Fibroblast of skin of scalp (primary cell): Measurements from ENCODE around the gene MRPL41. TPM values are rescaled to one million over a fixed set of nuclear protein-coding genes. Genes with fewer than 3 reads are reported as not detected.
"Not testable (repeated sequence)": the region's sequence is repeated elsewhere in the genome, so short reads cannot be mapped to it uniquely, and the experiment has no call there.

Experiments
- DNase-seq: peaks from one replicate; pipeline ENCODE4 v3.0.0-alpha.2; 2013
- polyA plus RNA-seq, 2 experiments: library from polyadenylated mRNA; unstranded; fragments of 120-200 nt; gene quantifications; one replicate each; pipeline ENCODE4 v1.2.1, GENCODE V29; 2013; ENCODE audit not compliant: insufficient read length in 2 of 2

The MRPL41 gene
- polyA plus RNA-seq (2013, experiment 1 of 2; ENCODE audit: insufficient read length) = 28.4 TPM
- 30.0 TPM for polyA plus RNA-seq (2013, experiment 2 of 2; ENCODE audit: insufficient read length)

DNA sequence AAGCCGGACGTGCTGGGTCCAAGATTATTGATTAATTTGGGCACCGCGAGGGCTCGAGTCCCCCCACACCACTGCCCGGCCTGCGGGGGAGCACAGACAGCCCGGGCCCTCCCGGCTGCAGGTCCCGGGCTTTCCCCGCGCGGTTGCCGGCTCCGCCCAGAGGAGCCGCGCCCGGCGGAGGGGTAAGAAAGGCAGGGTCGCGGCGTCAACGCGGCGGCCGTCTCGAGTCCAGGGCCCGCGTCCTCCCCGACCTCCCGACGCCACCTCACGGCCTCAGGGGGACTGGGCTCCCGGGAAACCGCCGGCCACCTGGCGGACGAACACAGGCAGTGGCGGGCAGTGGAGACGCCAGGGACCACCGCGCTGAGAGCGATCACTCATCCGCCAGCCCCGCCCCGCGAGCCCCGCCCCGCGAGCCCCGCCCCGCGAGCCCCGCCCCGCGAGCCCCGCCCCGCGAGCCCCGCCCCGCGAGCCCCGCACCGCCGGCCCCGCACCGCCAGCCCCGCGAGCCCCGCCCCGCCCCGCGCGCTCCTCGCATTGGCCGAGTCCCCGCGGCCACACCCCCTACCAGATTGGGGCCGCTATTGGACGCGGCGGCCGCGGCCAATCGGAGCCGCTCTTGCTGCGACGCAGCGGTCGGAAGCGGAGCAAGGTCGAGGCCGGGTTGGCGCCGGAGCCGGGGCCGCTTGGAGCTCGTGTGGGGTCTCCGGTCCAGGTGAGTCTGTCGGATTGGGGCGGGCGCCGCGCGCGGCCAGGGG, at the start of gene MRPL41:
TSS of gene MRPL41 (plus strand) at position 616 of the 758 bp plus-strand sequence. CDS start 203 bp downstream, outside the sequence.
- peak; percentile 88 for DNase-seq

DNA sequence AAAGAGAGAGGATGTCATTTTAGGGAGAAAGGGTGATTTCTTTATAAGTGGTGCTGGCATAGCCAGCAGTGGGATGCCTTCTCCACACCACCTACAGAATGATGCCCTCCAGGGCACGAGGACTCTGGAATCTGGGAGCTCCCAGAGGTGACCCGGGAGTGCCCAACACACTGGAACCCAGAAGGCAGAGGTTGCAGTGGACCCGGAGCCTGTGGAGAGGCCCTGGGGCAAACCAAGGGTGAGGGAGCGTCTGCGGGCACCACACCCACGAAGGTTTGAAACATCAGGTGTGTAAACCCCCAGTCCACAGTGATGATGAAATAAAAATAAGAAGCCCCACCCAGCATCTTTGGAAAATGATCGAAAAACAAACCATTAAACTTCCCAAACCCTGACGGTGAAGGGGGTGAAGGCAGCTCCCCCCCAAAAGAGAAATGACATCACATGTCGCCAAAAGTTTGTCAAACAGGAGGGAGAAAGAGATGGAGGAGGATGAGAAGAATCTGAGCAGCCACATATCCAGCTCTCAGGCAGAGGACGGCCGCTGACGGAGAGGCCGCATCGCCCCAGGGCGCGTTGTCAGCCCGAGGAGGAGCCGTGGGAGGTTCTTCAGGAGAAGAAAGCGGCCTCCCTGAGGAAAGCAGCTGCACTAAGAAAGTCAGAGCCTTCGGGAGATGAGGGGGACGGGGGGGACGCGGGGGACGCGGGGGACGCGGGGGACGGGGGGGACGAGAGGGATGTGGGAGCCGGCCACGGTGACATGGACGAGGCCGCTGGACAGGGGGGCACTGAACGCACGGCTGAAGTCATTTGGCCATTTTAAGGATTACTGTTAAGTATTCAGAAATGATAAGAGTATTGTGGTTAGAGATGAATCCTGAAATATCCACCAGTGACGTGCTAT, 49.4 kb upstream of the MRPL41 start:
- DNase-seq = no peak

GRCh38 chr9:137504432-137504777, 47.3 kb upstream of the MRPL41 start:
- DNase-seq = no peak

DNA sequence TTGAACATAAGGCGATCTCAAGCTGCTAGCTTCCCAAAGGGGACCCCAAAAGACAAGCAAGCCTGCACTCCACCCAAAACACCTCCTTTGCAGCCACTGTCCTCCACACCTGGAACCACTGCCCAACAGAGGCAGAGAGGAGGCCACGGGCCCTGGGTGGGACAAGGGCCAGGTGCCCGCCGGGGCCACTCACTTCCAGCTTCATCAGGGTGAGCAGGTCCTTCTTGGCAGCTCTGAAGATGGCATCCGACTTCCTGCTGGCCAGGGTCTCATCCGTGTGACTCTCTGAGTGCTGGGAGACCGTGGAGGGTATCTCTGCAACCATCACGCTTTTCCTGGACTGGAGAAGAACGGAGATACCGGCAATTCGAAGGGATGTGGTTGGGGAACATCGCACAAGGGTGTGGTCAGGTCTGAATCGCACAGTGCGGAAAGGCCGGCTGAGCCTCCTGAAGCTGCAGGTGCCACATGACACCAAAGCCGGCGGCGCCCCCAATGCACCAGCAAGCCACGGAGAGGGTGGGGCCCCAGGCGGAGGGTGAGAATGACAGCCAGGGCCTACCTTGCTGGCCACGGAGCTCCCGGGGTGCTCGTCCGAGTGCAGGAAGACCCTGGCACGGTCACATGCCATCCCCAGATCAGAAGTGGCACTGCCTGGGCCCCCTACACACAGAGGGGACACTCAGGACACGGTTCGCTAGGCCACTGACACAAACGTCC, 46.1 kb upstream of the MRPL41 start:
- DNase-seq = no peak

DNA sequence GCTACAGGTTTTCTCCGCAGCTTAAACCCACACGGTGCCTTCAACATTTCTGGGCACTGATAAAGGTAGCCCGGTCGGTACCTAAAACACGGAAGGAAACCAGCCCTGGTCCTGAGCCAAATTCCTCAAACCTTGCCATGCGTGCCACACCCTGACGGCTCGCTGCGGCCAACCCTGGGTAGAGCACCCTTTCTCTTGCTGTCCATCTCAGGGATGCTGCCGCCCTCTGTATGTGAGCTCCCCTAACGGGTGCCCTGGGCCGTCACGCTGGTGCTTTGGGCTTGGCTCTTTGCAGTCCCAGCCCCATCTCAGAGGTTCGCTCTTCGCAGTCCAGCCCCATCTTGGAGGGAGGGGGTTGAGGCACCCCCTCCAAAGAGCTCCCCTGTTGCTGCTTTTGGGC, 45.4 kb upstream of the MRPL41 start:
- DNase-seq = no peak

GRCh38 chr9:137506702-137507171, 44.9 kb upstream of the MRPL41 start:
- peak; percentile 82 for DNase-seq

GRCh38 chr9:137509198-137509597, 42.5 kb upstream of the MRPL41 start:
- no peak for DNase-seq

- DNase-seq = not testable (repeated sequence)
Observed at GRCh38 chr9:137511126-137511525, 40.6 kb upstream of the MRPL41 start.

DNA sequence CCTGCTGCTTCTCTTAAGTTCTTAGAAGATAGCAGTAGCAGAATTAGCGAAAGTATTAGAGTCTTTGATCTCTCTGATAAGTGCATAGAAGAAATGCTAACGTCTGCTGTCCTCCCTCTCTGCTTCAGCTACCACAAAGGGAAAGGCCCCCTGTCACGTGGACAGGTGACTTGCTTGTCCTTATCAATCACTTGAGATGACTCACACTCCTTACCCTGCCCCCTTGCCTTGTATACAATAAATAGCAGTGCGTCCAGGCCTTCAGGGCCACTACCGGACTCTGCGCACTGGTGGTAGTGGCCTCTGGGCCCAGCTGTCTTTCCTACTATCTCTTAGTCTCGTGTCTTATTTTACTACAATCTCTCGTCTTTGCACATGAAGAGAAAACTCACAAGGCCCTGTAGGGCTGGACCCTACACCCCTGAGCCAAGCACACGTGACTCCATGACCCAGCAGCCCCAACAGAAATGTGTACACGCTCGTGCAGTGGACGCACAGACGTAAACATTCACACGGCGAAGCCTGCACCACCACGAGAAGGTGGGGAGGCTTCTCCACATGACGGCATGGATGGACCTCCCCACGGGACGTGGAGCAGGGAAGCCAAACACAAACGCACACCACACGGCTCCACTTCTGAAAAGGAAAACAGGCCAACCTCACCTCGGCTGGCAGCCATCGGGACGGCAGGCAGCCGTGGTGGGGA, 39.8 kb upstream of the MRPL41 start:
- no peak for DNase-seq

DNA sequence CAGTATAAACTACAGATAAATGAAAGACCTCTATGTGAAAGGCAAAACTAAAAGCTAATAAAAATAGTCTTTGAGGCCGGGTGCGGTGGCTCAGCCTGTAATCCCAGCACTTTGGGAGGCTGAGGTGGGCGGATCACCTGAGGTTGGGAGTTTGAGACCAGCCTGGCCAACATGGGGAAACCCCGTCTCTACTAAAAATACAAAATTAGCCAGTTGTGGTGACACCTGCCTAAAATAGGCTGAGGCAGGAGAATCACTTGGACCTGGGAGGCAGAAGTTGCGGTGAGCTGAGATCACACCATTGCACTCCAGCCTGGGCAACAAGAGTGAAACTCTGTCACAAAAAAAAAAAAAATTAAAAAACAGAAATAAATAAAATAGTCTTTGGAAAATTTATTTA, 38.5 kb upstream of the MRPL41 start:
- DNase-seq = not testable (repeated sequence)

GRCh38 chr9:137513801-137514570, 37.7 kb upstream of the MRPL41 start:
- DNase-seq = not testable (repeated sequence)

DNA sequence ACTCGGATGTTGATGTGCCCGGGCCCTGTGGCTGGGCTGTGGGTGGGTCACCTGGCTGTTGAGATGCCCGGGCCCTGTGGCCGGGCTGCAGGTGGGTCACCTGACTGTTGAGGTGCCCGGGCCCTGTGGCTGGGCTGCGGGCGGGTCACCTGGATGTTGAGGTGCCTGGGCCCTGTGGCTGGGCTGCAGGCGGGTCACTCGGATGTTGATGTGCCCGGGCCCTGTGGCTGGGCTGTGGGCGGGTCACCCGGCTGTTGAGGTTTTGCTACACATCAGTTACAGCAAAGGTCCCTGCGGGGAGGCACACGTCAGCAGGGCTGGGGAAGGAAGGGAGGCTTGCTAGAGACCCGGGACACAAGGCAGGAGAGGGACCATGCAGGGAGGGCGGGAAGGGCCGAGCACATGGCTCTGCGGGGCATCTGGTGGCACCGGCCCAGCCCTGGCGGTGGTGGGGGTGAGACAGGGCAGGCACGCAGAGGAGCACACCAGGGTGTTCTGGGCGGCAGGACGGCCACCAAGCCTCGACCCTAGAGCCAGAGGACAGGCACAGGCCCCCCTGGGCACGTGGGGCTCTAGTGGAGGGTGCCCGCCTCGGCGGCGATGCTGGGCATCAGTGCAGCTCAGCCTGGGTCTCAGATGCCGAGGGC, 36.9 kb upstream of the MRPL41 start:
- no peak for DNase-seq

GRCh38 chr9:137515338-137515724, 36.3 kb upstream of the MRPL41 start:
- no peak for DNase-seq

DNA sequence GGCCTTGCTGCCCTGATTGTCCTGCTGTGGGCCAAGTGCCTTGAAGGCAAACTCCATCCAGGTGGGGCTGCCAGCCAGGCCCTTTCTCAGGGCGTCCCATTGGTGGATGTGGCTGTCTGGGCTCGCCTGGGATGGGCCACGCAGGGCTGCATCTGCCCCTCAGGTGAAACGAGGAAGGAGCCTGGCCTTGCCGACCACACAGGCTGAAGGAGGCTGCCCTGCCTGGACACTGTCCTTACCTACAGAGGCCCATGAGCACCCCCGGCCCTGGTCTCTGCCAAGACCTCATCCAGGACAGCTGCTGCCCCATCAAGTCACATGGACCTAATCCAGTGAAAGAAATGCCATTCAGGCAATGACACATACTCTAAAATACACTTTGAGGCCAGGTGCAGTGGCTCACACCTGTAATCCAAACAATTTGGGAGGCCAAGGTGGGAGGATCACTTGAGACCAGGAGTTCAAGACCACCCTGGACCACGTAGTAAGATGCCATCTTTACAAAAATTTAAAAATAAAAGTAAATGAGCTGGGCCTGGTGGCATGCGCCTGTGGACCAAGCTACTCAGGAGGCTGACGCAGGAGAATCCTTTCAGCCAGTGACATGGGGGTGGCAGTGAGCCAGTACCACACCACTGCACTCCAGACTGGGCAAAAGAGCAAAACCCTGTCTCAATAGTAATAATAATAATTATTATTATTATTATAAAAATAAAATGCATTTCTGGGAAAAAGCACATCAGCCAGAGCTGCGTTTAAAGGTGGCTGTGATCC, 35.3 kb upstream of the MRPL41 start:
- no peak for DNase-seq

GRCh38 chr9:137518661-137519459, 32.8 kb upstream of the MRPL41 start:
- peak; percentile 41 for DNase-seq

DNA sequence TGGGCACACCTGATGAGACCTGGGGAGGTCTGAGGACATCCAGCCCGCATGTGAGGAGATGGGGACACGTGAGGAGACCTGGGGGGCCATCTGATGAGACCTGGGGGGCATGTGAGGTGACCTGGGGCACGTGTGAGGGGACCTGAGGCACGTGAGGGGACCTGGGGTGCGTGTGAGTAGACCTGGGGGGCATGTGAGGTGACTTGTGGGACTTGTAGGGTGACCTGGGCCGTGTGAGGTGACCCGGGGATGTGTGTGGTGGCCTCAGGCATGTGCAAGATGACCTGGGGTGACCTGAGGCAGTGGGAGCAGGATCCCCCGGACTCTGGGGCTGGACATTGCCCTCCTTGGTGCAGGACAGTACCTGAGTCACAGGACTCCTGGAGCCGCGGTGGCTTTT, 32.1 kb upstream of the MRPL41 start:
- DNase-seq = no peak

GRCh38 chr9:137520614-137521404, 30.9 kb upstream of the MRPL41 start:
- DNase-seq = no peak

DNA sequence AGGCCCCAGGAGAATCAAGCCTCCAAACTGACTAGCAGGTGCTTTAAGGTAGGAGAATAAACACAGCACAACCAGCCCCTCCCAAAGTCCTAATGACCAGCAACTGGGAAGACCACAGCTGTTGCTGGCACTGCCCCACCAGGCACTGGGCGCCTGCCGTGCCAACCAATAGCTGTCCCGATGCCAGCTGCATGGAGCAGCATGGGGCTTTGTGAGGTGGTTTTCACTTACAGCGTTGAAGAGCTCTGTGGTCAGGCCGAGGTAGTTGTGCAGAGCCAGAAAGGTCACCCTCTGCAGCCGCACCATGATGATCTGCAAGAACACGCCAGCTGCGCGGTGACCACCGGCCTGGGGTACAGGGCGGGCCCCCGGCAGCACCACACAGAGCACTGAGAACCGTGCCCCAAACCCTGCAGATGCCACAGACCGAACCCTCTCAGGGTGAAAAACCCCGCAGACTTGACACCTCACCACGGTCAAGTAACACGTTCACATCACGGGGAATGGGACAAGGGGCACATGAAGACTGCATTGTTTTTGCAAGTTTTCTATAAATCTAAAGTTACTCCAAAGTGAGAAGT, 30.2 kb upstream of the MRPL41 start:
- DNase-seq = no peak
